H1 (cell line): Measurements from ENCODE around the gene WASF3. TPM values are rescaled to one million over a fixed set of nuclear protein-coding genes. Genes with fewer than 3 reads are reported as not detected.
A peak's percentile ranks its signal among the peaks of the same experiment; 100 is the strongest.

Source experiments
- CTCF ChIA-PET: fragments of 300-600 bp; sonication (Branson Sonifier 250); formaldehyde crosslinking; loops from one replicate; lab custom pipeline; 2021; ENCODE audit not compliant: partially characterized antibody; lab: Charles Lee
- POLR2A ChIA-PET: fragments of 300-600 bp; sonication (Branson Sonifier 250); formaldehyde crosslinking; loops from one replicate; lab custom pipeline; 2021; ENCODE audit warnings: inconsistent platforms; ENCODE audit not compliant: partially characterized antibody; lab: Charles Lee
- DNase-seq, 2 experiments: peaks; one replicate each; pipeline versions ENCODE4 v3.0.0 to v3.0.0-alpha.2; 2010 to 2022; ENCODE audit warnings: low spot score in 2 of 2, low read depth in 1 of 2, mixed read lengths in 1 of 2
- FAIRE-seq: peaks from 2 replicates; lab custom pipeline; 2011; peaks lifted over from hg19 to GRCh38; lab: Jason Lieb, UNC
- H2AFZ ChIP-seq: 2 replicates; pipeline ENCODE4 v1.8.1; 2012; ENCODE audit warnings: low read length, inconsistent platforms
- H2AK5ac ChIP-seq: 2 replicates; pipeline ENCODE4 v1.6.1; 2013; ENCODE audit warnings: low read depth, low read length
- H2BK120ac ChIP-seq: replicated peaks from 2 replicates; pipeline ENCODE3; 2013; ENCODE audit warnings: low read depth, low read length, inconsistent platforms
- H2BK12ac ChIP-seq: 2 replicates; pipeline ENCODE4 v1.6.1; 2013; ENCODE audit warnings: low read depth, low read length
- H2BK15ac ChIP-seq: 2 replicates; pipeline ENCODE4 v1.6.1; 2013; ENCODE audit warnings: low read length
- H2BK20ac ChIP-seq: 2 replicates; pipeline ENCODE4 v1.6.1; 2013; ENCODE audit warnings: low read length
- H2BK5ac ChIP-seq: 2 replicates; pipeline ENCODE4 v1.6.1; 2013; ENCODE audit warnings: low read depth, low read length
- H3K14ac ChIP-seq: 2 replicates; pipeline ENCODE4 v1.6.1; 2013; ENCODE audit warnings: inconsistent platforms; ENCODE audit not compliant: insufficient read length
- H3K18ac ChIP-seq: 2 replicates; pipeline ENCODE4 v1.6.1; 2013; ENCODE audit warnings: low read length; ENCODE audit errors: extremely low read depth
- H3K23ac ChIP-seq: 2 replicates; pipeline ENCODE4 v1.6.1; 2013; ENCODE audit warnings: inconsistent platforms; ENCODE audit not compliant: insufficient read length
- H3K23me2 ChIP-seq: 2 replicates; pipeline ENCODE4 v1.6.1; 2013; ENCODE audit warnings: low read depth, low read length
- H3K27ac ChIP-seq: 2 replicates; pipeline ENCODE4 v1.6.1; 2011; ENCODE audit warnings: low read depth, low read length, inconsistent platforms
- H3K27me3 ChIP-seq, 4 experiments: replicated peaks in 1 of 4; 1 replicate in 1 of 4; 2 replicates in 3 of 4; pipeline versions ENCODE4 v1.6.1 to v1.8.1; 2011 to 2013; ENCODE audit warnings: low read length in 3 of 4, mild to moderate bottlenecking in 3 of 4, inconsistent platforms in 2 of 4, mixed read lengths in 2 of 4, moderate library complexity in 1 of 4; ENCODE audit not compliant: control insufficient read depth in 3 of 4, insufficient read depth in 3 of 4; ENCODE audit errors: extremely low read depth in 1 of 4
- H3K36me3 ChIP-seq, 4 experiments: 2 replicates each; pipeline versions ENCODE4 v1.6.1 to v1.8.1; 2011 to 2013; ENCODE audit warnings: mild to moderate bottlenecking in 4 of 4, low read length in 3 of 4, moderate library complexity in 2 of 4, control low read depth in 1 of 4, inconsistent platforms in 1 of 4; ENCODE audit not compliant: insufficient read depth in 4 of 4, control insufficient read depth in 2 of 4
- H3K4ac ChIP-seq: replicated peaks from 2 replicates; pipeline ENCODE3; 2013; ENCODE audit warnings: low read length, low read depth, mixed read lengths, inconsistent platforms; ENCODE audit not compliant: insufficient read length
- H3K4me1 ChIP-seq, 4 experiments: replicated peaks in 1 of 4; 1 replicate in 1 of 4; 2 replicates in 3 of 4; pipeline versions ENCODE4 v1.6.1 to v1.8.1; 2011 to 2013; ENCODE audit warnings: low read length in 3 of 4, inconsistent platforms in 2 of 4, mixed read lengths in 1 of 4; ENCODE audit not compliant: insufficient read depth in 4 of 4, control insufficient read depth in 3 of 4
- H3K4me2 ChIP-seq, 2 experiments: 2 replicates each; pipeline versions ENCODE4 v1.6.1 to v1.8.1; 2011 to 2013; ENCODE audit warnings: low read depth in 2 of 2, low read length in 2 of 2, control low read depth in 1 of 2, inconsistent platforms in 1 of 2, mild to moderate bottlenecking in 1 of 2; ENCODE audit not compliant: insufficient read depth in 1 of 2
- H3K4me3 ChIP-seq, 4 experiments: fragments of 200-600, 300-600 bp in 1 of 4; sonication (generic), shearing (Covaris generic), sonication (Bioruptor Twin) in 1 of 4; 2 replicates each; pipeline versions ENCODE4 v1.5.1 to v1.8.1; 2011 to 2016; ENCODE audit warnings: low read length in 4 of 4, low read depth in 3 of 4, control low read depth in 2 of 4, inconsistent platforms in 2 of 4, mild to moderate bottlenecking in 2 of 4, mixed read lengths in 1 of 4, moderate library complexity in 1 of 4; ENCODE audit not compliant: insufficient read depth in 2 of 4; ENCODE audit errors: extremely low read depth in 1 of 4
- H3K56ac ChIP-seq: replicated peaks from 2 replicates; pipeline ENCODE3; 2013; ENCODE audit warnings: low read depth, mild to moderate bottlenecking, mixed read lengths, low read length, inconsistent platforms; ENCODE audit not compliant: insufficient read length
- H3K79me1 ChIP-seq: 2 replicates; pipeline ENCODE4 v1.6.1; 2013; ENCODE audit warnings: low read depth, low read length, control low read depth
- H3K79me2 ChIP-seq, 2 experiments: 2 replicates each; pipeline versions ENCODE4 v1.6.1 to v1.8.1; 2012 to 2013; ENCODE audit warnings: low read length in 2 of 2, mild to moderate bottlenecking in 2 of 2, inconsistent platforms in 1 of 2; ENCODE audit not compliant: insufficient read depth in 2 of 2, control insufficient read depth in 1 of 2
- H3K9ac ChIP-seq, 4 experiments: replicated peaks in 1 of 4; 1 replicate in 1 of 4; 2 replicates in 3 of 4; pipeline versions ENCODE4 v1.6.1 to v1.8.1; 2011 to 2013; ENCODE audit warnings: low read depth in 3 of 4, low read length in 3 of 4, control low read depth in 2 of 4, mild to moderate bottlenecking in 2 of 4, moderate library complexity in 2 of 4, inconsistent platforms in 1 of 4; ENCODE audit errors: extremely low read depth in 1 of 4
- H3K9me3 ChIP-seq, 2 experiments: 2 replicates each; pipeline versions ENCODE4 v1.6.1 to v1.8.1; 2012 to 2013; ENCODE audit warnings: mild to moderate bottlenecking in 2 of 2, moderate library complexity in 2 of 2, control low read depth in 1 of 2, inconsistent platforms in 1 of 2, low read depth in 1 of 2, low read length in 1 of 2, mixed read lengths in 1 of 2; ENCODE audit not compliant: insufficient read depth in 2 of 2
- H4K20me1 ChIP-seq, 2 experiments: replicated peaks in 1 of 2; 2 replicates each; pipeline versions ENCODE3 to v1.8.1; 2011 to 2013; ENCODE audit warnings: inconsistent platforms in 2 of 2, low read length in 2 of 2, mild to moderate bottlenecking in 1 of 2; ENCODE audit not compliant: insufficient read depth in 2 of 2, control insufficient read depth in 1 of 2
- H4K5ac ChIP-seq: 2 replicates; pipeline ENCODE4 v1.6.1; 2013; ENCODE audit warnings: low read length, low read depth, mixed read lengths, inconsistent platforms; ENCODE audit not compliant: insufficient read length
- H4K8ac ChIP-seq: 2 replicates; pipeline ENCODE4 v1.8.0; 2013; ENCODE audit warnings: mild to moderate bottlenecking, moderate library complexity, low read length, inconsistent platforms; ENCODE audit not compliant: insufficient read depth; ENCODE audit errors: extremely low read depth
- H4K91ac ChIP-seq: replicated peaks from 2 replicates; pipeline ENCODE3; 2013; ENCODE audit warnings: low read length, mixed read lengths, inconsistent platforms; ENCODE audit not compliant: insufficient read length
- CHD1 ChIP-seq: IDR thresholded peaks from 2 replicates; pipeline ENCODE4 v1.6.1; 2012; ENCODE audit warnings: low read depth, low read length, improper control_type of control experiment
- EGR1 ChIP-seq: IDR thresholded peaks from 2 replicates; pipeline ENCODE4 v1.6.1; 2011; ENCODE audit warnings: low read depth, low read length, borderline replicate concordance
- EP300 ChIP-seq, 2 experiments: IDR thresholded peaks; 1 replicate in 1 of 2; 2 replicates in 1 of 2; pipeline ENCODE4 v1.6.1; 2011 to 2012; ENCODE audit warnings: low read depth in 2 of 2, low read length in 2 of 2, mild to moderate bottlenecking in 2 of 2, borderline replicate concordance in 1 of 2, inconsistent platforms in 1 of 2, moderate library complexity in 1 of 2
- GTF2F1 ChIP-seq: IDR thresholded peaks from 2 replicates; pipeline ENCODE4 v1.6.1; 2012; ENCODE audit warnings: low read depth, low read length, improper control_type of control experiment, borderline replicate concordance
- HDAC6 ChIP-seq: IDR thresholded peaks from one replicate; pipeline ENCODE4 v1.7.1; 2012; ENCODE audit warnings: low read depth, mild to moderate bottlenecking, inconsistent platforms, low read length, moderate library complexity
- KDM4A ChIP-seq: IDR thresholded peaks from one replicate; pipeline ENCODE4 v1.7.1; 2012; ENCODE audit warnings: low read depth, mild to moderate bottlenecking, moderate library complexity, low read length, inconsistent platforms; ENCODE audit not compliant: severe bottlenecking
- SAP30 ChIP-seq: fragments of 300-600 bp; sonication (generic); IDR thresholded peaks from 2 replicates; pipeline ENCODE4 v1.7.1; 2012; ENCODE audit warnings: low read length, moderate library complexity, mild to moderate bottlenecking, inconsistent platforms; ENCODE audit not compliant: insufficient read depth, insufficient replicate concordance
- SIRT6 ChIP-seq: IDR thresholded peaks from one replicate; pipeline ENCODE4 v1.7.1; 2012; ENCODE audit warnings: low read length, inconsistent platforms
- SP4 ChIP-seq: IDR thresholded peaks from 2 replicates; pipeline ENCODE4 v1.6.1; 2012; ENCODE audit warnings: low read length, inconsistent platforms
- TAF7 ChIP-seq: optimal IDR thresholded peaks from 2 replicates; pipeline ENCODE3; 2011; ENCODE audit warnings: low read depth, mild to moderate bottlenecking, inconsistent platforms, low read length, moderate library complexity, borderline replicate concordance
- YY1 ChIP-seq: IDR thresholded peaks from 2 replicates; pipeline ENCODE4 v1.6.1; 2011; ENCODE audit warnings: low read depth, mild to moderate bottlenecking, low read length
- WGBS, 2 experiments: shearing (Covaris generic) in 1 of 2; methylation state at CpG; one replicate each; pipeline versions ENCODE4 v1.1.6 to v1.1.7; 2013 to 2015; ENCODE audit warnings: low lambda C conversion rate in 2 of 2, mixed read lengths in 2 of 2, inconsistent platforms in 1 of 2, low coverage in 1 of 2, missing lambda C conversion rate in 1 of 2; ENCODE audit not compliant: insufficient replicate concordance in 2 of 2, insufficient coverage in 1 of 2, insufficient read length in 1 of 2; ENCODE audit errors: extremely low coverage in 1 of 2, missing lambda C conversion rate in 1 of 2; 5-methylcytosine and 5-hydroxymethylcytosine counted together
- polyA plus RNA-seq, 7 experiments: library from polyadenylated mRNA; depleted of rRNA in 3 of 7; stranded (reverse) in 5 of 7; unstranded in 2 of 7; fragments of >200 nt in 5 of 7; fragments of 200-250 nt in 2 of 7; gene quantifications; 1 replicate in 5 of 7; 2 replicates in 1 of 7; 4 replicates in 1 of 7; pipeline versions ENCODE4 v1.2.1 to v1.2.3, GENCODE V29; 2011 to 2013; ENCODE audit warnings: missing spikeins in 2 of 7, mixed read lengths in 2 of 7
- total RNA-seq: library from RNA; stranded (reverse); fragmentation: NEBNext Ultra II Directional; extraction: Animal tissue kit (Norgen Biotek cat#: 25700); gene quantifications from 2 replicates; pipeline ENCODE4 v1.2.1, GENCODE V29; 2021

The WASF3 gene
- total and polyA plus RNA-seq, 2 of the 8 experiments (the other 6 are each of a cell fraction or from before 2014, with no cell fraction given) = 18.7 to 39.8 TPM

DNA sequence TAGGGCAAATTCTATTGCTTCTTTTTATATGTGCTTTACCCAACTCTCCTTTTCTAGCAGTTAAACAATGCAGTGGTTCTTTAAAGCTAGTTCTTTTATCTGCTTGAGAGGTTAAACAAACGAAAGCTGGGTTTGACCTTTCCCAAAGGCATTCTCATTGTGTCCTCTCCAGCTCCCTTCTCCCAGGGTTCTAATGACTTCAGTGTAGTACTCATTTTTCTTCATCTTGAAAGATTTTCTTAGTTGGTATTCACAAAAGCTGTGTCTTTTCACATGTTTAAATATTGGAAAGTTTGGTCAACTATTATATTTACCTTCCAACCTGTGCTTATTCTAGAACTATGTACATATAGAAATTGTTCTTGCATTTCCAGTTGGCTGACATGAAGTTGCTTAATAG, 1.5 kb downstream of the WASF3 start:
- Histone ChIP-seq H3K4me2 (peak overlapping the region; percentile 87 to 98; a peak in 2 of 4 replicates), H3K27ac (no peak overlapping the region), H4K8ac (no peak overlapping the region), H2BK15ac (no peak overlapping the region), H3K4ac (no peak overlapping the region), H3K79me1 (peaks cover 2% of the 10 kb centered on the region; the same call in 1 of the 2 replicates), H3K4me1 (peaks cover 0 to 6% (median 4%) of the 10 kb centered on the region in 4 experiments; a peak in 5 of 7 replicates), H3K36me3 (no peaks in the 10 kb centered on the region), H2BK12ac (no peak overlapping the region), H3K14ac (no peak overlapping the region), H3K9ac (no peak overlapping the region), H4K91ac (no peak overlapping the region), H3K4me3 (peak overlapping the region in 3 of 4 experiments; percentile 51 to 95 (median 89); a peak in 4 of 8 replicates), H3K27me3 (peaks cover 0 to 4% (median 0%) of the 10 kb centered on the region in 4 experiments; a peak in 3 of 7 replicates), H2AK5ac (no peak overlapping the region), H2BK20ac (no peak overlapping the region), H3K9me3 (no peaks in the 10 kb centered on the region), H4K20me1 (peaks cover 0 to 17% of the 10 kb centered on the region in 2 experiments), H4K5ac (no peak overlapping the region), H3K18ac (no peak overlapping the region), H2BK120ac (no peak overlapping the region), H3K79me2 (peaks cover 5 to 49% of the 10 kb centered on the region in 2 experiments), H2AFZ (no peak overlapping the region), H3K56ac (no peak overlapping the region), H3K23me2 (peaks cover 7% of the 10 kb centered on the region), H2BK5ac (no peak overlapping the region), H3K23ac (no peak overlapping the region)
- ChIA-PET CTCF (interaction anchor here (0.6 to 1.8 kb wide), 5 partner anchors 8 to 99 kb away, joined by 3 to 9 read pairs (median 3); no protein-coding TSS in a partner anchor), POLR2A (interaction anchor here (0.5 to 1.2 kb wide), 7 partner anchors 10 to 597 kb away, joined by 3 to 6 read pairs (median 3); no protein-coding TSS in a partner anchor)
- DNase-seq (no peak), FAIRE-seq (no peak)
- 45% methylated on average over 1 of the region's 1 CpG; no CpG with 5 or more reads in 1 of the 2 experiments for WGBS, 2 experiments
- no peak for TF ChIP-seq TAF7
- no peak for TF ChIP-seq SP4
- TF ChIP-seq HDAC6 = no peak
- no peak for TF ChIP-seq EGR1
- no peak for TF ChIP-seq SIRT6
- no peak for TF ChIP-seq EP300 (IDR thresholded peaks at IDR 0.05; ENCODE audit: borderline replicate concordance in 1 of 2, low read depth in 2 of 2, low read length in 2 of 2)
- TF ChIP-seq CHD1 = no peak
- TF ChIP-seq GTF2F1 = no peak
- TF ChIP-seq YY1 = no peak
- TF ChIP-seq KDM4A = no peak
- no peak for TF ChIP-seq SAP30
